Neuronal stem cell (in vitro differentiated cells): ENCODE results near the gene NME7.

Experiments used
- DNase-seq: peaks from one replicate; pipeline ENCODE4 v3.0.0-alpha.2; 2013; ENCODE audit warnings: low spot score
- H2AFZ ChIP-seq: one replicate; pipeline ENCODE4 v1.6.1; 2013; ENCODE audit warnings: mild to moderate bottlenecking, low read length, inconsistent platforms
- H2AK5ac ChIP-seq: 2 replicates; pipeline ENCODE4 v1.6.1; 2013; ENCODE audit warnings: low read depth, mild to moderate bottlenecking, inconsistent platforms, low read length, moderate library complexity, mixed read lengths
- H2BK120ac ChIP-seq: 2 replicates; pipeline ENCODE4 v1.6.1; 2013; ENCODE audit warnings: low read depth, mild to moderate bottlenecking, inconsistent platforms, low read length, moderate library complexity, mixed read lengths
- H2BK12ac ChIP-seq: one replicate; pipeline ENCODE4 v1.6.1; 2013; ENCODE audit warnings: low read length, inconsistent platforms
- H2BK15ac ChIP-seq: 2 replicates; pipeline ENCODE4 v1.6.1; 2013; ENCODE audit warnings: mild to moderate bottlenecking, low read length, inconsistent platforms, mixed read lengths
- H2BK5ac ChIP-seq: one replicate; pipeline ENCODE4 v1.6.1; 2013; ENCODE audit warnings: inconsistent platforms, mild to moderate bottlenecking, low read length, moderate library complexity
- H3K14ac ChIP-seq: one replicate; pipeline ENCODE4 v1.6.1; 2013; ENCODE audit warnings: low read length, inconsistent platforms
- H3K18ac ChIP-seq: 2 replicates; pipeline ENCODE4 v1.6.1; 2013; ENCODE audit warnings: low read length, inconsistent platforms
- H3K23ac ChIP-seq: 2 replicates; pipeline ENCODE4 v1.6.1; 2013; ENCODE audit warnings: low read depth, mild to moderate bottlenecking, mixed read lengths, low read length, inconsistent platforms; ENCODE audit not compliant: poor library complexity
- H3K27ac ChIP-seq: replicated peaks from 3 replicates; pipeline ENCODE4 v1.5.1; 2013; ENCODE audit warnings: low read length, inconsistent platforms
- H3K27me3 ChIP-seq, 3 experiments: 2 replicates each; pipeline ENCODE4 v1.6.1; 2013; ENCODE audit warnings: low read length in 3 of 3, mild to moderate bottlenecking in 2 of 3, inconsistent platforms in 1 of 3, low read depth in 1 of 3, mixed read lengths in 1 of 3, moderate library complexity in 1 of 3; ENCODE audit not compliant: control insufficient read depth in 3 of 3, insufficient read depth in 3 of 3
- H3K36me3 ChIP-seq, 2 donors: replicated peaks in 1 of 2; 2 replicates each; pipeline ENCODE4 v1.6.1; 2013; ENCODE audit warnings: low read length in 2 of 2; ENCODE audit not compliant: control insufficient read depth in 2 of 2, insufficient read depth in 2 of 2
- H3K4ac ChIP-seq: 2 replicates; pipeline ENCODE4 v1.6.1; 2013; ENCODE audit warnings: inconsistent platforms, mild to moderate bottlenecking, low read length, moderate library complexity
- H3K4me1 ChIP-seq, 2 donors: 1 replicate in 1 of 2; 2 replicates in 1 of 2; pipeline ENCODE4 v1.6.1; 2013; ENCODE audit warnings: low read length in 2 of 2, low read depth in 1 of 2; ENCODE audit not compliant: control insufficient read depth in 2 of 2, insufficient read depth in 1 of 2
- H3K4me2 ChIP-seq: one replicate; pipeline ENCODE4 v1.6.1; 2013; ENCODE audit warnings: mild to moderate bottlenecking, low read length, inconsistent platforms; ENCODE audit not compliant: insufficient read depth, poor library complexity, severe bottlenecking
- H3K4me3 ChIP-seq, 2 donors: 2 replicates each; pipeline ENCODE4 v1.5.1; 2013; ENCODE audit warnings: low read length in 2 of 2, mild to moderate bottlenecking in 2 of 2, inconsistent platforms in 1 of 2, moderate library complexity in 1 of 2
- H3K79me1 ChIP-seq: one replicate; pipeline ENCODE4 v1.6.1; 2013; ENCODE audit warnings: low read depth, mild to moderate bottlenecking, inconsistent platforms, low read length, moderate library complexity
- H3K9ac ChIP-seq: one replicate; pipeline ENCODE4 v1.6.1; 2013; ENCODE audit warnings: mild to moderate bottlenecking, low read depth, low read length, inconsistent platforms; ENCODE audit not compliant: poor library complexity
- H3K9me3 ChIP-seq, 2 donors: replicated peaks in 1 of 2; 2 replicates each; pipeline versions ENCODE3 to v1.6.1; 2013; ENCODE audit warnings: low read length in 2 of 2, mild to moderate bottlenecking in 2 of 2, inconsistent platforms in 1 of 2, low read depth in 1 of 2, mixed read lengths in 1 of 2, moderate library complexity in 1 of 2; ENCODE audit not compliant: control insufficient read depth in 2 of 2, insufficient read depth in 1 of 2
- H4K8ac ChIP-seq: one replicate; pipeline ENCODE4 v1.6.1; 2013; ENCODE audit warnings: low read depth, mild to moderate bottlenecking, inconsistent platforms, low read length, moderate library complexity
- H4K91ac ChIP-seq: one replicate; pipeline ENCODE4 v1.6.1; 2013; ENCODE audit warnings: low read length, low read depth, mild to moderate bottlenecking, inconsistent platforms; ENCODE audit not compliant: poor library complexity
- WGBS, 2 donors: extraction: QIAGEN DNeasy Blood & Tissue Kit; methylation state at CpG; one replicate each; pipeline ENCODE4 v1.1.7; 2013; ENCODE audit warnings: missing lambda C conversion rate in 2 of 2, mixed read lengths in 1 of 2; ENCODE audit not compliant: insufficient read length in 2 of 2, insufficient replicate concordance in 1 of 2; ENCODE audit errors: extremely low coverage in 2 of 2; 5-methylcytosine and 5-hydroxymethylcytosine counted together

NME7 gene

DNA sequence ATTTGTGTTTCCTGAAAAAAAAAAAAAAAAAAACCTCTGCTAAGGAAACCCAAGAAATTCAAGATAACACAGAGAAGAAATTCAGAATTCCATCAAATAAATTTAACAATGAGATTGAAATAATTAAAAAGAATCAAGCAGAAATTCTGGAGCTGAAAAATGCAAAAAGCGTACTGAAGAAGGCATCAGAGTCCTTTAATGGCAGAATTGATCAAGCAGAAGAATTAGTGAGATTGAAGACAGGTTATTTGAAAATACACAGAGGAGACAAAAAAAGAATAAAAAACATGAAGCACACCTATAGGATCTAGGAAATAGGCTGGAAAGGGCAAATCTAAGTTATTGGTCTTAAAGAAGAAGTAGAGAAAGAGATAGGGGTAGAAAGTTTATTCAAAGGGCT, 38.2 kb downstream of the NME7 start:
- Histone ChIP-seq H3K23ac (no peak overlapping the region), H2AK5ac (no peak overlapping the region), H2BK15ac (no peak overlapping the region), H3K4ac (no peak overlapping the region), H3K18ac (no peak overlapping the region), H2BK5ac (no peak overlapping the region), H4K8ac (no peak overlapping the region), H3K4me2 (no peak overlapping the region), H2AFZ (no peak overlapping the region), H3K4me3 (no peak overlapping the region), H3K9ac (no peak overlapping the region), H3K4me1 (peaks cover 0 to 2% of the 10 kb centered on the region in 2 donors), H3K27ac (no peak overlapping the region), H2BK12ac (no peak overlapping the region), H3K9me3 (peaks cover 0 to 7% of the 10 kb centered on the region in 2 donors), H3K14ac (no peak overlapping the region), H2BK120ac (no peak overlapping the region), H3K27me3 (no peaks in the 10 kb centered on the region), H3K79me1 (peaks cover 1% of the 10 kb centered on the region), H4K91ac (no peak overlapping the region), H3K36me3 (no peaks in the 10 kb centered on the region)
- WGBS, 2 donors: no CpG with 5 or more reads among the region's 1 CpG
- no peak for DNase-seq

DNA sequence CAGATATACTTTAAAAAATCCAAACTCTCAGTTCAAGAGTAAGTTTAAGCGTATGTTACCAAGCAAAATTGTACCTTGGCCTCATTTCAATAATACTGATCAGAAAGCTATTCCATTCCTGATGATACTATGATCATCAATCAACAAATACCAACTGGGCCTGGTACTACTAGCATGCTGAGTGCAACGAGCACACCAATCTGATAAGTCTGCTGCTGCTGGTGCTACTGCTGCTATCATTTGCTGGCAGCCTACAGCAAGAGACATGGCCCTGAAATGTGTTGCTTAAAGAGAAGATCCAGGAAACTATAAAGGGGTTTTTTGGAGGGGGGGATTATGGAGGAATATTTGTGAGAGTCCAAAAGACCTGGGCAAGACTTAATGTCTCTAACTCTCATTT, 39.7 kb downstream of the NME7 start:
- Histone ChIP-seq H3K4me2 (no peak overlapping the region), H2BK120ac (no peak overlapping the region), H4K8ac (no peak overlapping the region), H3K9me3 (peaks cover 0 to 7% of the 10 kb centered on the region in 2 donors), H3K27ac (no peak overlapping the region), H3K4ac (no peak overlapping the region), H3K23ac (no peak overlapping the region), H2BK5ac (no peak overlapping the region), H3K14ac (no peak overlapping the region), H3K36me3 (no peaks in the 10 kb centered on the region), H3K4me1 (peaks cover 0 to 2% of the 10 kb centered on the region in 2 donors), H3K79me1 (peaks cover 1% of the 10 kb centered on the region), H3K18ac (no peak overlapping the region), H2AK5ac (no peak overlapping the region), H2BK12ac (no peak overlapping the region), H4K91ac (no peak overlapping the region), H3K4me3 (no peak overlapping the region), H3K27me3 (no peaks in the 10 kb centered on the region), H3K9ac (no peak overlapping the region), H2BK15ac (no peak overlapping the region), H2AFZ (no peak overlapping the region)
- DNase-seq: no peak
- WGBS, 2 donors: no CpG with 5 or more reads among the region's 2 CpGs

- peaks cover 0 to 2% of the 10 kb centered on the region in 2 donors for H3K4me1 ChIP-seq
- no peaks in the 10 kb centered on the region for H3K27me3 ChIP-seq
- no peak overlapping the region for H4K91ac ChIP-seq
- peaks cover 1% of the 10 kb centered on the region for H3K79me1 ChIP-seq
- no peak overlapping the region for H2BK12ac ChIP-seq
- H3K18ac ChIP-seq: no peak overlapping the region
- H2AK5ac ChIP-seq: no peak overlapping the region
- H3K4ac ChIP-seq: no peak overlapping the region
- no peak overlapping the region for H3K27ac ChIP-seq
- peaks cover 0 to 7% of the 10 kb centered on the region in 2 donors for H3K9me3 ChIP-seq
- no peak overlapping the region for H3K4me3 ChIP-seq
- DNase-seq: no peak
- no peak overlapping the region for H2BK120ac ChIP-seq
- no peak overlapping the region for H3K9ac ChIP-seq
- H3K4me2 ChIP-seq: no peak overlapping the region
- no peak overlapping the region for H3K23ac ChIP-seq
- no peak overlapping the region for H2BK5ac ChIP-seq
- H3K14ac ChIP-seq: no peak overlapping the region
- no peak overlapping the region for H4K8ac ChIP-seq
- no peak overlapping the region for H2BK15ac ChIP-seq
- no peaks in the 10 kb centered on the region for H3K36me3 ChIP-seq
- no peak overlapping the region for H2AFZ ChIP-seq
Observed at GRCh38 chr1:169326956-169327268, 40.7 kb downstream of the NME7 start.

- Histone ChIP-seq H2BK120ac (no peak overlapping the region), H3K4me3 (no peak overlapping the region), H3K27me3 (no peaks in the 10 kb centered on the region), H3K4me2 (no peak overlapping the region), H3K36me3 (no peaks in the 10 kb centered on the region), H2AFZ (no peak overlapping the region), H4K91ac (no peak overlapping the region), H2BK5ac (no peak overlapping the region), H2BK15ac (no peak overlapping the region), H3K18ac (no peak overlapping the region), H3K9ac (no peak overlapping the region), H3K23ac (no peak overlapping the region), H4K8ac (no peak overlapping the region), H3K14ac (no peak overlapping the region), H3K79me1 (peaks cover 1% of the 10 kb centered on the region), H2AK5ac (no peak overlapping the region), H3K4me1 (peaks cover 0 to 2% of the 10 kb centered on the region in 2 donors), H2BK12ac (no peak overlapping the region), H3K27ac (no peak overlapping the region), H3K9me3 (peaks cover 0 to 7% of the 10 kb centered on the region in 2 donors), H3K4ac (no peak overlapping the region)
- no peak for DNase-seq
- WGBS, 2 donors: no CpG with 5 or more reads among the region's 3 CpGs
Observed at GRCh38 chr1:169326261-169326955, 41.2 kb downstream of the NME7 start.
